ES-I3 (cell line): ENCODE measurements around the gene NIPAL3.

Experiments
- H3K36me3 ChIP-seq: 2 replicates; pipeline ENCODE4 v1.6.1; 2013; ENCODE audit warnings: mild to moderate bottlenecking, low read length, control low read depth, moderate library complexity; ENCODE audit not compliant: insufficient read depth
- H3K4me1 ChIP-seq: 2 replicates; pipeline ENCODE4 v1.6.1; 2013; ENCODE audit warnings: mild to moderate bottlenecking, control low read depth, low read length; ENCODE audit not compliant: insufficient read depth
- H3K9ac ChIP-seq: 2 replicates; pipeline ENCODE4 v1.6.1; 2013; ENCODE audit warnings: low read depth, mild to moderate bottlenecking, low read length, moderate library complexity
- H3K9me3 ChIP-seq: 2 replicates; pipeline ENCODE4 v1.6.1; 2013; ENCODE audit warnings: mild to moderate bottlenecking, low read length, moderate library complexity; ENCODE audit not compliant: control insufficient read depth, insufficient read depth

The NIPAL3 gene

DNA sequence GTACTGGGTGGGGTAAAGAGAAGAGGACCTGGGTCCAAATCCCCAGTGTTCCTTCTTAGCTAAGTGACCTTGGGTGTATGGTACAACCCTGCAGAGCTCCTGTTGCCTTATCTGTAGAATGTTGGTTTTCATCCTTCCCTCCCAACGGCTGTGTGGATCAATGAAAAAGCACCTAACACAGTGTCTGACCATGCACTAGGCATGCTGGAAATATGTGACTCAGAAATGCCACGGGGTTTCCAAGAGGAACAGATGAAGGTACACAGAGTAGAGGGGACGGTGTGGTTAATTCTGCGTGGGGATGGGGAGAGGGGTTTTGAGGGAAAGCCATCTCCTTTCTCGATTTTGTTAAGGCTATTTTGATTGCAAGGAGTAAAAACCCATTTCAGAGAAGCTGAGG, 8.6 kb downstream of the NIPAL3 start:
- no peaks in the 10 kb centered on the region; the same call in 1 of the 2 replicates for H3K4me1 ChIP-seq
- H3K9ac ChIP-seq: no peak overlapping the region
- H3K36me3 ChIP-seq: no peaks in the 10 kb centered on the region
- no peaks in the 10 kb centered on the region for H3K9me3 ChIP-seq

- H3K36me3 ChIP-seq: no peaks in the 10 kb centered on the region
- no peak overlapping the region for H3K9ac ChIP-seq
- H3K4me1 ChIP-seq: no peaks in the 10 kb centered on the region
- H3K9me3 ChIP-seq: no peaks in the 10 kb centered on the region
Observed at GRCh38 chr1:24424990-24425389, 9.4 kb downstream of the NIPAL3 start.

DNA sequence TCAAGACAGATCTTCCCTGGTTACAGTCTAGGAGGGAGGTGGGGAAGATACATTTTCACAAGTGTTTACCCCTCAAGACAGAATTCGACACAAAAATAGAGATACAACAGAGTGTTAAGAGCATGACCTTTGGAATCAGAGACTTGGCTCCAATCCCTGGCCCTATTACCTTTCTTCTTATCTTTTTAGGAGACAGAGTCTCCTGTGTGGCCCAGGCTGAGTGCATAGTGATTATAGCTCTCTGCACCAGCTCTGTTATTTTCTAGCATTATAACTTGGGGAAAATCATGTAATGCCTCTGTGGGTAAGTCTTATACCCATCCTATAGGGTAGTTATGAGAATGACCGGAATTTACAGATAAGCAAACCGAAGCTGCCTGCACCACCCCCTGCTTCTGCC, 9.8 kb downstream of the NIPAL3 start:
- Histone ChIP-seq H3K9me3 (no peaks in the 10 kb centered on the region), H3K36me3 (no peaks in the 10 kb centered on the region), H3K4me1 (no peaks in the 10 kb centered on the region), H3K9ac (no peak overlapping the region)

GRCh38 chr1:24425922-24426321, 10.3 kb downstream of the NIPAL3 start:
- Histone ChIP-seq H3K9ac (no peak overlapping the region), H3K4me1 (no peaks in the 10 kb centered on the region), H3K36me3 (no peaks in the 10 kb centered on the region), H3K9me3 (no peaks in the 10 kb centered on the region)

DNA sequence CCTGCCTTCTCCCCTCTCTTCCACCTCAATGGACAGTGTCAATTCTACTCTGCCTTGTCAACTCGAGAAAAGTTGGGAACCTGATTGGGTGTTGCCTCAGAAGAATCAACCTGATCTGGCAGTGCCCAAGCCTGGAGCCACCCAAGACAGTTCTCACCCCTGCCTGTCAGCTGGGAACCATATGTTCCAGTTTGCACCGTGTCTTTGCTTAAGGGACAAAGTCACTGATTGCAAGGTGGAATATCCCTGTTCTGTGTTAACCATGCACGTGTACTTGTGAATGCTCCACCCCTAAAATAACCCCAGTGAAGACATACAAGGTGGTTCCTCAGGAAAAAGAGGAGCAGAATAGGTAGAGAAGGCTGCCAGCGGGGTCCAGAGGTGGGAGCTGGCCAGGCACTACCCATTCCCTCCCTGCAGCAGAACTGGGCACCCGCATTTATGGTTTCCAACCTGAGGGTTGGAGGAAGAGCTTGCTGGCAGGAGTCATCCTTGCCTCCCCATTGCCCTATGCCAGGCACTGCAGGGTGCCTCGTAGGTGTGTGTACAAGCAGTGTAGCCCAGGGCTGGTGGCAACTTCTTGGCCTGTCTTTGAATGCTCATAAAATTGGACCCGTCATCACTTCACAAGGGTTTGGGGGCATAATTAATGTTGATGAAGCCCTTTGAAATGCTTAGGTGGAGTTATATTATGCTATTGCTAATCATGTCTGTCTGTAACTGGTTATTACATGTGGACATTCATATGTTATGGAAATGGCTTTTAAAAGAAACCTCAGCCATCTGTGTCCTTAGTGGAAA, 11.3 kb downstream of the NIPAL3 start:
- Histone ChIP-seq H3K9ac (no peak overlapping the region), H3K9me3 (no peaks in the 10 kb centered on the region), H3K36me3 (no peaks in the 10 kb centered on the region), H3K4me1 (no peaks in the 10 kb centered on the region)

DNA sequence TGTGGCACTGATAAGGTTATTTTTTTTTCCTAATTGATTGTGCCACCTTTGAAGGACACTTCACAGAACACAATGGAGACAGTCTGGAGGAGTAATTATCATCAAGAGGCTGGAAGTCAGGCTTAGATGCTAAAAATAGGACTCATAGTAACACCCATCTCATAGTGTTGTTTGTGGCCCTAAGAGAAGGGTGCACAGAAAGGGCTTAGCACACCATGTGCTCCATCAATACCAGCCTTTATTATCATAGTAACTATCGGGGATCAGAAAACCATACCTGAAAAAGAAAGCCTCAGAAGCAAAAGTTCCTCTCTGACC, 11.9 kb downstream of the NIPAL3 start:
- H3K36me3 ChIP-seq: no peaks in the 10 kb centered on the region
- no peaks in the 10 kb centered on the region for H3K9me3 ChIP-seq
- H3K9ac ChIP-seq: no peak overlapping the region
- H3K4me1 ChIP-seq: no peaks in the 10 kb centered on the region

GRCh38 chr1:24435782-24436365, 20.3 kb downstream of the NIPAL3 start:
- H3K9me3 ChIP-seq: no peaks in the 10 kb centered on the region
- no peaks in the 10 kb centered on the region for H3K36me3 ChIP-seq
- H3K9ac ChIP-seq: no peak overlapping the region
- H3K4me1 ChIP-seq: peaks cover 8% of the 10 kb centered on the region

DNA sequence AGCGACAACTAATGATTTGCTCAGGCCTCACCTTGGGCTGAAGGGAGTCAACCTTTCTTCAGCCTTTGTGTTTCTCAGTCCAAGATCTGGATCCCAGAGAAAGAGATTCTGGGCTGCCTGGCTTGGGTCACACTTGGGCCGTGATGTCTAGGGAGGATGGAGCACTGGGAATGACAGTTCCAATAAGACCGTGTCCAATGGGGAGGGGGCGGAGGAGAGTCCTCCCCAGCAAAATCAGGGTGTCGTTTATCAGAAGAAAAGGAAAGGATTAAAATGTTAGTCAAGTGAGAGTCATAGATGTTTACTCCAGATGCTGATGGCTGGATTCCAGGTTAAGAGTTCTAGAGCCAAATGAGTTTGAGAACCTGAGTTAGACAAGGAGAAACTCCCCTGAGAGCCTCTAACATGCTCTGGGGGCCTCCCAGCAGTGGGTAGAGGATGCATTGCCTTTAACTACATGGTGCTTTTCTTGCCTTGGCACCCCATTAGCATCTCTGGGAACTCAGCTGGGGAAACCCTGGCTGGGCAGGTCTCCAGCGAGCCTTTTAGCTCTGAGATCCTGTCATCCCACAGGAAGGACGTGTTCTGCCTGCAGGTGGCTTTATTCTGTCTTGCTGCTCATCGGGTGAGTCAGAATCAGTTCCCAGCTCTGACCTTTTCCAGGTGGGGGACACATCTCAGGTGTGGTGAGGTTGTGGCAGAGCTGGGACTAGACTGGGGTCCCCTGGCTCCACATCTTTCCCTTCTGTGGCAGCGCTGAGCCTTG, 22.2 kb downstream of the NIPAL3 start:
- Histone ChIP-seq H3K9ac (no peak overlapping the region), H3K36me3 (no peaks in the 10 kb centered on the region), H3K9me3 (no peaks in the 10 kb centered on the region), H3K4me1 (peaks cover 8% of the 10 kb centered on the region)

GRCh38 chr1:24438423-24438901, 22.9 kb downstream of the NIPAL3 start:
- no peaks in the 10 kb centered on the region for H3K9me3 ChIP-seq

DNA sequence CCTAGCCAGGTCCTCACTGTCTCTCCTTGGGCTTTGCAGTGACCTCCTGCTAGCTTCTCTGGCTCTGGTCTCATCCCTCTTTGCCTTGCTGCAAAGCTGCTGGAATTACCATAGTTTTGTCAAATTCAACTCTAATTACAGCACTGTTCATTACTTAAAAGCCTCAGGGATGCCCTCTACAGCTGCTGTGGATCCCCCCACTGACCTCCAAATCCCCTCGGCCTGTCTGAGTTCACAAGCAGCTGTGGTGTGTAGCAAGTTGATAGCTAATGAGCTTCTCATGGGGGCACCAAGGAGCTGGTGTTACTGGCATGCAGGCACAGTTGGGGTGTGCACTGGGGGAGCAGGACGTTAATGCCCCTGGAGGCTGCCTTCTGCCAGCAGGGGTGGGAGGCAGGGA, 24.8 kb downstream of the NIPAL3 start:
- H3K9ac ChIP-seq: no peak overlapping the region
- no peaks in the 10 kb centered on the region for H3K9me3 ChIP-seq
- H3K36me3 ChIP-seq: no peaks in the 10 kb centered on the region
- peaks cover 8% of the 10 kb centered on the region for H3K4me1 ChIP-seq

More at GRCh38 chr1:24438423-24438901, 22.9 kb downstream of the NIPAL3 start:
- no peaks in the 10 kb centered on the region for H3K36me3 ChIP-seq
- peaks cover 8% of the 10 kb centered on the region for H3K4me1 ChIP-seq
- no peak overlapping the region for H3K9ac ChIP-seq

GRCh38 chr1:24441480-24441879, 25.9 kb downstream of the NIPAL3 start:
- Histone ChIP-seq H3K36me3 (no peaks in the 10 kb centered on the region), H3K4me1 (peaks cover 8% of the 10 kb centered on the region), H3K9me3 (no peaks in the 10 kb centered on the region), H3K9ac (no peak overlapping the region)

DNA sequence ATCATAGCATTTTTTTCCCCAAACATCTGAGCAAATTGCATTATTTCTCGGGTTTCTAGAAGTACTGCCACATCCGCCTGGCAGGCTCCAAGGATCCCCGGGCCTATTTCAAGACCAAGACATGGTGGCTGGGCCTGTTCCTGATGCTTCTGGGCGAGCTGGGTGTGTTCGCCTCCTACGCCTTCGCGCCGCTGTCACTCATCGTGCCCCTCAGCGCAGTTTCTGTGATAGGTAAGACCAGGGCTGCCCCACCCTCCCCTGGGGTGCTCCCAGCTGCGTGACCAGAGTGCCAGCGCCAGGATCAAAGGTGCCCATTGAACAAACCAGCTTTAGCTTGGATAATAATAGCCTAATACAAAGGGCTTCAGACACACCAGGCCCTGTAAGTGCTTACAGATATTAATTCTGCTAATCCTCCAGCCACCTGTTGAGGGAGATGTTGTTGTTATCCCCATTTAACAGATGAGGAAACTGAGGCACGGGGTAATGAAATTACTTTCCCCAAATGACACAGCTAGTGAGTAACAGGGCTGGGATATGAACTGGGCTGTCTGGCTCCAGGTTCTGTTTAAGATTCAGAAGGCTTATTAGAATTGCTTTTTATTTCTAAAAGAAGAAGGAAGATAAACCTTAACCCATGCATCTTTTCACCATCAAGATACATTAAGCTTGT, 26.5 kb downstream of the NIPAL3 start:
- Histone ChIP-seq H3K9me3 (no peaks in the 10 kb centered on the region), H3K36me3 (no peaks in the 10 kb centered on the region), H3K4me1 (peaks cover 8% of the 10 kb centered on the region), H3K9ac (no peak overlapping the region)

DNA sequence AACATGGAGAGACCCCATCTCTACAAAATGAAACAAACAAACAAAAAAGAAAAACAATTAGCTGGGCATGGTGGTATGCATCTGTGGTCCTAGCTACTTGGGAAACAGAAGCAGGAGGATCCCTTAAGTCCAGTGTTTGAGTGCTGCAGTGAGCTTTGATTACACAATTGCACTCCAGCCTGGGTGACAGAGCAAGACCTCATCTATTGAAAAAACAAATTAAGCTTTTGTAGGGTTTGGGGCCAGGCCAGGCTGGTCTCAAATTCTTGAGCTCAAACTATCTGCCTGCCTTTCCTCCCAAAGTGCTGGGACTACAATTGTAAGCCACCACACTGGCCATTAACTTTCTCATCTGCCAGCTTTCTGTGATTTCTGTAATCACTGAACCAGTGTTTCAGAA, 27.2 kb downstream of the NIPAL3 start:
- no peak overlapping the region for H3K9ac ChIP-seq
- no peaks in the 10 kb centered on the region for H3K36me3 ChIP-seq
- no peaks in the 10 kb centered on the region for H3K9me3 ChIP-seq
- peaks cover 8% of the 10 kb centered on the region for H3K4me1 ChIP-seq

GRCh38 chr1:24443241-24443656, 27.6 kb downstream of the NIPAL3 start:
- Histone ChIP-seq H3K36me3 (no peaks in the 10 kb centered on the region), H3K9me3 (no peaks in the 10 kb centered on the region)

More at GRCh38 chr1:24443241-24443656, 27.6 kb downstream of the NIPAL3 start:
- Histone ChIP-seq H3K4me1 (peaks cover 3% of the 10 kb centered on the region), H3K9ac (no peak overlapping the region)
